Activated naive CD8-positive, alpha-beta T cell treated with anti-CD3 and anti-CD28 coated beads, Interleukin-2, amount 50 U/mL, for 16 hours (primary cell): ENCODE measurements around the gene RNH1.

Experiments used
- DNase-seq: peaks from one replicate; pipeline ENCODE4 v3.0.0-alpha.2; 2020; ENCODE audit warnings: low read depth, low spot score

Gene RNH1

DNA sequence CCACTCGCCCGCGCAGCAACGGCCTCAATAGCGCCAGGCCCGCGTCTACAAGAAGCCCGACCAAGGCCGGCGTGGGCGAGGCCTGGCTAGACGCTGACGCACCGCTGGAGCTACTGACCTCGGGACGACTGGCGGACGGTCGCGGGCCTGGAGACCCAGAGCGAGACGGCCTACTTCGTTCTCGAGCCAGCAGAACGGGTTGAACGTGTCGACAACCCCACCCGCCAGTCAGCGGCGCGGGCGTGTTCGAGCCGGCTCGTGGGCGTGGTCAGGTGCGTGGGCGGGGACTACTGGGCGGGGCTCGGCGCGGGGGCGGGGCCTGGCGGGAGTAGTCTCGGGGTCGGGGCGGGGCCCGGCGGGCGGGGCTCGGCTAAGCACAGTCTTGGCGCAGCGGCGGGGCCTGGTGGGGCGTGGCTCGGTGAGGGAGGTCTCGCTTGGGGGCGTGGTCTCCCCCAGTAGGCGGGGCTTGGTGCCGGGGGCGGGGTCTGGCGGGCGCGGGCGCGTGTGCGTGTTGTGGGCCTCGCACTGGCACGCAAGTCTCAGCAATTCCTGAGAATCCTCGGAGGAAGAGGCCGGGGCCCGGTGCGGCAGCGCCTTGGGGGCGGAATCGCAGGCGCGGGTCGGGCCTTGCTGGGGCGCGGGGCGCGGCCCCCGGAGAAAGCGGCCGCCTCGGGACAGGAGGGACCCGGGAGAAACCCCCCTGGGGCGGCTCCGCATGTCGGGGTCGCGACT, at the start of gene RNH1:
TSS of gene RNH1 (minus strand) at position 248 of the 732 bp plus-strand sequence. CDS start 5,080 bp downstream, outside the sequence.
- DNase-seq: peak; percentile 98

DNA sequence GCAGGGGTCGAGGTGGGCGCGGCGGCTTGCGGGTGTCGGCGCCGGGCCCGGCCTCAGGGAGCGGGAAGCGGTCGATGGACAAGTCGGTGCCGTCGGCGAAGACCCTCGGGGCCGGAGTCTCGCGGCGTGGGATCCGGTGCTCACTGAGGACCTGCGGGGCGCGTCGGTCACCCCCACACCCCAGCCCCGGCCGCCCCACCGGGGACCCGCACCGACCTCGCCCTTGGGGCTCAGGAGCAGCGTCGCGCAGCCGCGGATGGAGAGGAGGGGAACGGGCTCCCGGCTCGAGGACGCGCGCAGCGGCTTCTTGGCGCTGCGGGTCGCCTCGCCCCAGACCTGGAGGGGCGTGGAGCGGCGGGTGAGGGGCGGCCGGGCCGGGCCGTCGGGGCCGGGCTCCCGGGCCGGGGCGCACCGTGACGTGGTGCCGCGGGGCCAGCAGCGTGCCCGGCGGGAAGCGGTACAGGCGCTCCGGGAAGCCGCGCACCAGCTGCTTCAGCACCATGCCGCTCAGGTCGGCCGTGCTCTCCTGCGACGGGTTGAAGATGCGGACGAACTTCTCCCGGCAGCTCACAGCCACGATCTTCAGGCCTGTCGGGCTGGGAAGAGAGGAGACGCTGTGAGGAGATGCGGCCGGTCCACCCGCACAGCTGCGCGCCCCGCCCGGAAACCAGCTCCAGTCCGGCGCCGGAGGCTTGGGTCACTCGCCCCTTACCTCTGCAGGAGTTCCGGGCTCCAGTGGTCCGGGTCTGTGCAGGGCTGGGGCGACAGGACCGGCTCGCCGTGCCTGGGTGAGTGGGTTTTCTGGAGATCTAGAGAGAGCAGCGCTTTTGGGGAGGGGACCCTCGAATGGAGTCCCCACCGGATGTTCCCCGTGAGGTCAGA, 49.0 kb upstream of the RNH1 start:
- DNase-seq: no peak

DNA sequence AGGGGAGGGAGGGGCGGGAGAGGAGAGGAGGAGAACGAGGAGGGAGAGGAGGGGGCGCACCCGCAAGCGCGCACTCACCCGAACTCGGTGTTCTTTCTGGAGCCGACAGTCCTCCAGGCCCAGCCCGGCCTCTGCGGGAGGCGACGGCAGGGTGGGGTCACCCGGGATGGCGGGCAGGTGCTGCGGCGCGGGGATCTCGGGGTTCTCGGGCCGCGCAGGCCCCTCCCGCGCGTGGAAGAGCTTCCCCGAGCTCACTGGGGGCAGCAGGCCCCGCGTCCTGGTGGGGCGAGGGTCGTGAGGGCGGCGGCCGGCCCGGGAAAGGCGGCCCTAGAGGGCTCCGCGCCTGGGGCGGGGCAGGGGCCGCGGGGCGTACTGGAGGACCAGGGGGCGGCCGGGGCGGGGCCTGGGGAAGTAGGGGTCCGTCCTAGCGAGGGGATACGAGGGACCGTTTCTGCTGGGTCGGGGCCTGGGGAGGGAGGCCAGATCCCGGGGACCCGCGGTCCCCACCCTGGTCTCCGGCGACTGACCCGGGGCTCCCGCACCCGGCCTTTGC, 48.3 kb upstream of the RNH1 start:
- no peak for DNase-seq

DNA sequence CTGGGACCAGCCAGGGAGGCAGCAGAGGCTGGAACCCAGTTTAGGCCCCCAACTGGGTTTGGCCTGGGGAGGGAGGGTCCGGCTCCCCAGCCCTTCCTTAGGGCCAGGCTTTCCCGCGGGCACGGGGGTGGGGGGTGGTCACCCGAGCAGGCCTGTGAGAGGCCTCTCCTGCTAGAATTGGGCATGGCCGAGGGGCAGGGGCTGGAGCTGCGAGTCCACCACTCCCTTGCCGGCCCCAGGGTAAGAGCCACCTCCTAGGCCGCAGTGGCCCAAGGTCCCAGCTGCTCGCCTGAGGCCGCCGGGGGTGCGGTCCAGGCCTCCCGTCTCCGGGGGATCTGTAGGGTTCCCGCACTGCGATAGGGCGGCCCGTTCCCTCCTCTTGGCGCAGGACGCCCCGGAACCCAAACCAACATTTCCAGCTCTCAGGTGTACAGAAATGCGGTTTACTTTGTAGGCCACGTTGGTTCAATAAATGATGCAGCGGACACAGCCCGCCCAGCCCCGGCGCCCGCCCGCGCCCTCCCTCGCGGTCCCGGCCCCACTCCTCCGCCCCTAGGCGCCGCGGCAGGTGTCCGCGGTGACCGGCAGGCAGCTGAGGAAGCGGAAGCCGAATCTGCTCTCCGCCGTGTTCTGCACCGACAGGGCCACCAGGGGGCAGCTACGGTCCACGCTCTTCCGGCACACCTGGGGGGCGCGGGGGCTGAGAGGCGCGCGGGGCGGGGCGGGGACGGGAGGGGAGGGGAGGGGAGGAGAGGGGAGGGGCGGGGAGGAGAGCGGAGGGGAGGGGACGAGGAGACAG, 47.6 kb upstream of the RNH1 start:
- peak; percentile 55 for DNase-seq

DNA sequence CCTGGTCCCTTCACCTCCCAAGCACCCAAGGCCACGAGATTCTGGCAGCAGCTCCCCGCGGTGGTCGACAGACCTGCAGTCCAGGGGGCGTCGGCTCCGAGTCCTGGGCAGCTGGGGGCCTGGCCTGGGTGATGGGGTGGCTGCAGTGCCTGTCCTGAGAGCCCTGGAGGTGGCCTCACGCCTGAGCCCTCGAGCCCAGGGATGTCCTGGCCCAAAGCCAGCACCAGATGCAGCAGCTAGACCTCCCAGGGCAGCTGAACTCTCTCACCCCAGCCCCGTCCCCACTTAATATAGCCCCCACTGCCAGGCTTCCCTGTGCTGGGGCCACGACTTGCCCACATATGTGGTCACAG, 46.9 kb upstream of the RNH1 start:
- no peak for DNase-seq

DNA sequence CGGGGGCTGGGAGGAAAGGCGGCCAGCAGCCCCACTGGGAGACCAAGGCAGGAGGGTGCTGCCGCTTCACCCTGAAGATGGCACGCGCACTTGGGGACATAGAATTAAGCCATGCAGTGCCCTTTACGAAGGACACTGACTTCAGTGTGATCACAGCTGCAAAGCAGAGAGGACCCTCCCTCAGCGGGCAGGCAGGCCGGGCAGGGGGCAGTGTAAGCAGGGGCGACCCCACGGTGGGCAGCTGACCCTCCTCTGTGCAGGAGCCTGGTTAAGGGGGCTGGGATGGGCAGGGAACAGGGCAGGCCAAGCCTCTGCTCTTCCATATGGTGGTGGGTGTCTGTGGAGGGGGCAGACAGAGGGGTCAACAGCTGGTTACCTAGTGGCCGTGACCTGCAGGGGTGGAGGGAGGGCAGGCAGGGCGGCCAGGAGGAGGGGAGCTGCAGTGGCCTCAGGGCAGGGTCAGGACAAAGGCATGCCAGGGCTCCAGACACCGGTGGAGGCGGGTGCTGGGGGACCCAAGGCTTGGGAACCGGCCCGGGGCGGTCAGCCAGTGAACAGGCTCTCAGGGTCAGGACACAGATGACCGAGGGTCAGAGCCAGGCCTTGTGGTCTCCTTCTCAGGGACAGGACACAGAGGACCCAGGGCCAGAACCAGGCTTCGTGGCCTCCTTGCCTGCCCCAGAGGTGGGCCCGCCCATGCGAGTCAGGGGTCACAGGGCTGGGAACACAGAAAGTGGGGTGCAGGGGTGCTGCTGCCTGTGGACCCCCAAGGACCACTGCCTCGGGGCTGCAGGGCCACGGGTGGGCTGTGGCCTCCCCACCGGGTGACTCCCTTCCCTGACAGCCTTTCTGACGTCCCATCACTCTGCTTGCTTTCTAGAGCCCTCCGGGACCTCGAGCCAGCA, 46.3 kb upstream of the RNH1 start:
- no peak for DNase-seq

DNA sequence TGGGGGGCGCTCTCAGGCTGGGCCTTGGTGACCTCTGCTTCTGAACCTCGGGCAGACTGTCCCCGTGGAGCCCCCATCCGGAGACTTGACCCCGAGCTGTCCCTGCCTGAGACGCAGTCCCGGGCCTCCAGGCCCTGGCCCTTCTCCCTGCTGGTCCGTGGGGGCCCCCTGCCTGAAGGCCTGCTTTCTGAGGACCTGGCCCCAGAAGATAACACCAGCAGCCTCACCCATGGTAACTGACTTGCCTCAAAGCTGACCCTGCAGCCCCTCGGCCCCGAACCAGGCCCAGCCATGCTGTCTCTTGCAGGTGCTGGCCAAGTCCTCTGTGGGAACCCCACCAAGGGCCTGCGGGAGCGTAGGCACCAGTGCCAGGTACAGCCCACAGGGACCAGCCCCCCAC, 44.6 kb upstream of the RNH1 start:
- DNase-seq: no peak

DNA sequence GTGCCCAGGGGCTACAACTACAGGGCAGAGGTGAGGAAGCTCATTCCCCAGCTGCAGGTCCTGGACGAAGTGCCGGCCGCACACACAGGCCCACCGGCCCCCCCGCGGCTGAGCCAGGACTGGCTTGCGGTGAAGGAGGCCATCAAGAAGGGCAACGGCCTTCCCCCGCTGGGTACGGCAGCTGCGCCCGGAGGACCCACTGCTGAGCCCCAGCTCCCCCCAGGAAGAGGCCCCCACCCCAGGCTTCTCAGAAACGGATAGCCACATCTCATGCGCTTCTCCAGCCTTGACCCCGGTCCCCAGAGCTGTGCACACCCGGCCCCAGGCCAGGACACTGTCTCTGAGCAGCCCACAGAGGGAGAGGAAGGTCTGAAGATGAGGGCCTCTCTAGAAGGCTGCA, 44.1 kb upstream of the RNH1 start:
- DNase-seq: no peak

DNA sequence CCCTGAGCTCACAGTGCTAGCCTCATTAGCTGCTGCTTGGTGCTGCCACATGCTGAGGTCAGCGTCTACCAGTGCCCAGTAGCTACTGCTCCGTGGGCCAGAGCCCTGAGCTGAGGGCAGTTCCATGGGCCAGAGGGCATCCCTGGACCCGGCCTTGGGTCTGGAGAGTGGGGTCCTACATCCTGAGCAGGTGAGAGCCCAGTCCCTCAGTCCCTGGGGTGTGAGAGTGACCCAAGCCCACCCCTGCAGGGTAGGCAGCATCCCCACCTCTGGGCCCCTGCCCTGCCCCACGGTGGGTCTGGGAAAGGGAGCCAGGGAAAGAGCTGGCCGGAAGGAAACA, 43.7 kb upstream of the RNH1 start:
- DNase-seq: no peak

DNA sequence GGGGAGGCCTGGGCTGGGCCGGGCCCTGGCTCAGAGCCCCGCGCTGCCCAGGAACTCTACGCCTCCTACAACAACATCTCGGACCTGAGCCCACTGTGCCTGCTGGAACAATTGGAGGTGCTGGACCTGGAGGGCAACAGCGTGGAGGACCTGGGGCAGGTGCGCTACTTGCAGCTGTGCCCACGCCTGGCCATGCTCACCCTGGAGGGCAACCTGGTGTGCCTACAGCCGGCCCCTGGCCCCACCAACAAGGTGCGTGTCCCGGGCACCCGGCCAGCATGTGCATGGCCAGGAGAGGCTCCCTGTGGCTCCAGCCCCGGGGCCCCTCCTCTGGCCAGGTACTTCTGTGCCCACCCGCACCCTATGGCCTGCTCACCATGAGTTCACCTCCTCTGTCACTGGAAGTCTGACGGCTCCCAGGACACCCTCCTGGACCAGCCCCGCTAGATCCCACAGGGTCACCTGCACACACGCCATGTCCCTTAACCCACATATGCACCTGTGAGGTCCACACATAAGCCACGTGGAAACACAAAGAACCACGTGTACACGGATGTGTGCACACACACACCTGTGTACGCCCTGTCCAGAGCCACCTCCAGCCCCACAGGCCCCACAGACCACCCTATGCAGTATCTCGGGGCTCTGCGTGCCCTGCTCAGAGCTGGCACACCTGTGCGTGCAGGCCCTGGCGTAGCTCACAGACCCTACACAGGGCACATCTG, 43.1 kb upstream of the RNH1 start:
- no peak for DNase-seq

DNA sequence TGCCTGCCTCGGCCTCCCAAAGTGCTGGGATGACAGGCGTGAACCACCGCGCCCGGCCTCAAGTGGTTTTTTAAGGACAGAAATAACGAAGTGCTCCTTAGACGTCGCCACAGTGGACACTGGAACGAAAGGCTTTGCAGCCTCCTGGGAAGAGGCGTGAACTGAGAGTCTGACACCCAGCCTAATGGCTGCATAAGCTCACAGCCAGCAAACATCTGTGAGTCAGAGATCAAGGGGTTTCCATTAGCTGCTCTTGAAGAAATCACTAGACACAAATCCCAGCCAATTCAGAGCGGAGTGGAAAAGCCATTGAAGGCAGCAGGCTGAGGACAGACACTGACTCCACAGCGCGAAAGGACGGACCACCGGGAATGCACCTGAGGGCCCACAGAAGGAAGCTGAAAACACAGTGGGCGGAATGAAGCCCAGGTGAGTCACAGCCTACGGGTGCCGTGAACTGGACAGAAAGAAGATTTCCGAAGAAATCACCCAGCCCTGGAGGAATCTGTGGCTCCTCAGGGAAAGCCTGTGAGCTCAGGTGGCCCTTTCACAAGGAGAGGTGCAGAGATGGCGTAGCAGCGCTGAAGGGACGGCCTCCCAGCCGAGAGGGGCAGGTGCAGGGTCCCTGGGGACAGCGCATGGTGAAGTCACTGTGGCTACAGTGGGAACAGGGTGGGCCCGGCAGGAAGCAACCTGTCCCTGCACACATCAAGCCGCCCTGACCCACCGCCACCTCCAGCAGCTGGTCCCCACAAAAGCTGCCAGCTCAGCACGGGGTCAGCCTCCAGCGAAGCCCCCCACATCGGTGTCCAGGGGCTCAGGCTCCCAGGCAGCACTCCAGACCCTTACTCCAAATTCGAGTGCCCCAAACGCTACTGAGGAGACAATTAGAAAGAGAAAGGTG, 41.9 kb upstream of the RNH1 start:
- DNase-seq: no peak

DNA sequence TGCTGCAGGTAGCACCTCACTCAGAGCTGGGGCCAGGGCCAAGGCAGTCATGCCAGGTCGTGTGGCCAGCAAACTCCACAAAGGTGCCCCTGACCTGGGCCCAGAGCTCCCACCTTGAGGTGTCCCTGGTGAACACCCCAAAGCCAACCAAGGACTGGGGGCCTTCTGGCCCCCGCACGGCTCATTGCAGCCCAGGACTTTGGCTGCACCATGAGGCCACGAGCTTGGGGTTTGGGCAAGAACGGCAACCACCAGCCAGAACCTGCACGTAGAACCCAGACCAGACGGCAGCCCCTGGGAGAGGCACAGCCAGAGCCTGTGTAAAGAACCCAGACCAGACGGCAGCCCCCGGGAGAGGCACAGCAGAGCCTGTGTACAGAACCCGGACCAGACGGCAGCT, 38.1 kb upstream of the RNH1 start:
- no peak for DNase-seq

DNA sequence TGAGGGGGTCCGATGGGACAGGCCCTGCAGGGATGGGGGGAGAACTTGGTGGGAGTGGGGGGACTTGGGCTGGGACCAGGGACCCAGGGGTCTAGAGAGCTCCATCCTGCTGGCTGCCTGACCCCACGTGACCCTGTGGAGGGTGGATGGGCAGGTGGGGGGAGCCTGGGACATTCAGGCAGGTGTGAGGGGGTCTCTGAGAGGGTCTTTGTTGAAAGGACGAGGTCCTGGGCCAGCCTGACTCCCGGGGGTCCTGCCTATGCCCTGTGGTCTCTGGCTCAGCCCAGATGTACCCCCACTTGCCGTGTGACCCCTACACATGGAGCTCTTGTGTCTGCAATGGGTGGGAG, 37.8 kb upstream of the RNH1 start:
- DNase-seq: no peak

DNA sequence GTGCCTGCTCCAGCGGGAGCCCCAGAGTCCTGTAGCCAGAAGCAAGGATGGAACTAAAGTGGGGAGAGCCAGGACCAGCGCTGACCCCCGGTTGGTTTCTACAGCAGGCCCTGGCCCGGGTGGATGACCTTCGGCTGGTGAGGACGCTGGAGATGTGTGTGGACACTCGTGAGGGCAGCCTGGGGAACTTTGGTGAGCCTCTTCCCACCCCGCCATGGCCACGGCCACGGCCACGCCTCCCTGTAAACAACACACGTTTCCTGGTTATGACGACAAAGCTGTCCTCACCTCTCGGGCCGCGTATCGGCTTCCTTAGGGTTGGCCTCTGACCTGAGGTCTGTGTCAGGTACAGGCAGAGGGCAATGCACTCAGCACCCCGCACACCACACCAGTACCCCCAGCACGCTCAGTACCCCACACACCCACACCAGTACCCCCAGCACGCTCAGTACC, 34.4 kb upstream of the RNH1 start:
- DNase-seq: no peak

DNA sequence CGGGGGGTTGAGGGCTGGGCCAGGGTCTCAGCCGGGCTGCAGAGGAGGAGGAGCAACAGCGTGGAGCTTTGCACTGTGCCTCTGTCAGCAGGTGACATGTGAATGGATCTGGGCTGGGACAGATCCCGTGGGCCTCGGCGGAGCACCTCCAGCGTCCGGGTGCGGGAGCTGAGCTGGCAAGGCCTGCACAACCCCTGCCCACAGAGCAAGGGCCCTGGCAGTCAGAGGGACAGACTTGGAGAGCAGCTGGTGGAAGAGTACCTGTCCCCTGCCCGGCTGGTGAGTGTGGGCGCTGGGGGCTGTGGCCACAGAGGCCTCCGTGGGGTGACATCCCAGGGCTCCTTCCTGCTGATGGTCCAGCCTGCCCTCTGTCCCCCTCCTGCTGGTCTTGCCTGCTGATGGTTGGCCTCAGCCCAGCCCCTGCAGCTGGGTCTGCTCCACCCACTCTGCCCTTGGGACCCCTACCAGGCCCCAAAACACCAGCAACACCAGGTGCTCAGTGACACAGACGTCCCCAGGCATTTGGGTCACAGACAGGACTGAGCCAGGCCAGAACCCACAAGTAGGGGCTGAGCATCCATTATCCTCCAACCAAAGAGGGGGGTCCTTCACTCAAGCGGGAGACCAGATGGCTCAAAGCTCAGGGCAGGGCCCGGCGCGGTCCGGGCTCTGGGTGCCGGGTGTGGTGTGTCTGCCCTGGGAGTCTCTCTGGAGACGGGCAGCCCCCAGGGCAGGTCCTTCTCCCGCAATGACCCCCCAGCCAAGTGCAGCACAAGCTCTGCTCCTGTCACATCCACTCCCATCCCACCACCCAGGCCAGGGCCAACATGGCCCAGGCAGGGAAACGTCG, 33.8 kb upstream of the RNH1 start:
- no peak for DNase-seq

DNA sequence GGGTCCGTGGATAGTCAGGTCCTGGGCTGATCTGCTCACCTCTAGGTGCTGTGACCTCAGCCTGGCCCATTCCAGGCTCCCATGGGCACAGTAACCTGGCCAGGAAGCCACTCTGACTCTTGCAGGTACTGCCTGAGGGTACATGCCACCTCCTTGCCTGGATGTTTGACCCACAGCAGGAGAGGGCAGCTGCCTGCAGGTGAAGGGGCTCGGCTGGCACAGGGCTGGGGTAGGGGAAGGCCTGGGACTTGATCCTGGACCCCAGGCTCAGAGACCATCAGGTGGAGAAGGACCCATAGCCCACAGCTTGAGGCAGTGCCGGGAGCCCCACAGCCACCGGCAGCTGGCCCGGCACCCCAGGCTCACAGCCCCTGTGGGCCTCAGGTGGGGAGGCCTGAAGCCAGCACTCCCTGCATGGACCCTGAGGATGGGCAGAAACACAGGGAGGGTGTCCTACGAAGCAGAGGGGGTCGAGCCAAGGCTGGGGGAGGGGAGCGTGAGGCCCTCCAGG, 33.0 kb upstream of the RNH1 start:
- no peak for DNase-seq

DNA sequence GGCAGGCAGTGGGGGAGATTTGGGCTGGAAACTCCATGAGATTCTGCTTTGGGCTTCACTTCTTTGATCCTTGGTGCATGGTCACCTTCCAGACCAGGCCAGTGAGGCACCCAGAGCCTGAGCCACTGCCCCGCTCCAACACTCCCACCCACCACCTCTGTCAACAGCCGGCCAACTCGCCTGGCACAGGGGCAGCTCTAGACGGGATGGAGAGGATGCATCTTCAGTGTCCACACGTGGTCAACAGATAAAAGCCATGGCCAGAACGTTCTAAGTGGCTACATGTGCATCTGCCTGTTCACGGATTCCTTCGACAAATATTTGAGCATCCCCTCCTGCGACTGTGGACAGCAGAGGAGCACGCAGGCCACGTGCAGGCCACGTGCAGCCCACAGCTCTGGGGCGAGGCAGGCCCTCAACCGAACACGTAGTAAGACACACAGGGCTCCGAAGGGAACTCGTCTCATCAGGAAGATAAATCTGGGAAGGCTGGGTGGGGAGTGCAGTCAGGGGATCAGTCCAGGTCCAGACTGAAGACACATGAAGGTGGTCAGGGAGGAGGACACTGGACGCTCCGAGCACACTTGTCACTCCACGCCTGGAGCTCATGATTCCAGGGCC, 31.5 kb upstream of the RNH1 start:
- DNase-seq: no peak
